B cell (primary cell): ENCODE results near the gene MAPK1. TPM values are rescaled to one million over a fixed set of nuclear protein-coding genes. Genes with fewer than 3 reads are reported as not detected.

ENCODE experiments used
- ATAC-seq: fragments of 200-7000 bp; cut with Tn5 transposase; one replicate; pipeline ENCODE4 v1.10.0; 2021; ENCODE audit warnings: low read depth, mild to moderate bottlenecking, moderate number of reproducible peaks, moderate library complexity
- CTCF ChIA-PET: fragments of 350-600 bp; sonication (Branson Sonifier 250); formaldehyde crosslinking; loops from one replicate; lab custom pipeline; 2021; ENCODE audit warnings: antibody characterized with exemption, inconsistent platforms; lab: Charles Lee
- POLR2A ChIA-PET: fragments of 350-600 bp; sonication (Branson Sonifier 250); formaldehyde crosslinking; loops from one replicate; lab custom pipeline; 2021; ENCODE audit warnings: antibody characterized with exemption; lab: Charles Lee
- DNase-seq: peaks from one replicate; pipeline ENCODE4 v3.0.0; 2013
- H2AFZ ChIP-seq: 2 replicates; pipeline ENCODE4 v1.6.1; 2012; ENCODE audit warnings: mild to moderate bottlenecking, low read depth, low read length; ENCODE audit not compliant: insufficient read depth, poor library complexity, severe bottlenecking
- H3K27ac ChIP-seq, 2 donors: 1 replicate in 1 of 2; 2 replicates in 1 of 2; pipeline ENCODE4 v1.5.1; 2012 to 2013; ENCODE audit warnings: low read length in 2 of 2, mild to moderate bottlenecking in 2 of 2, moderate library complexity in 1 of 2
- H3K27me3 ChIP-seq, 4 experiments: fragments of 200-600 bp in 1 of 4; sonication (generic) in 1 of 4; replicated peaks in 1 of 4; 1 replicate in 2 of 4; 2 replicates in 2 of 4; pipeline versions ENCODE4 v1.6.1 to v1.7.0; 2013 to 2016; ENCODE audit warnings: low read length in 3 of 4, mild to moderate bottlenecking in 2 of 4, mixed read lengths in 1 of 4, moderate library complexity in 1 of 4; ENCODE audit not compliant: insufficient read depth in 4 of 4, control insufficient read depth in 3 of 4; ENCODE audit errors: control extremely low read depth in 1 of 4
- H3K36me3 ChIP-seq, 2 experiments: replicated peaks in 1 of 2; 1 replicate in 1 of 2; 2 replicates in 1 of 2; pipeline versions ENCODE4 v1.6.1 to v1.7.1; 2013; ENCODE audit warnings: low read length in 1 of 2; ENCODE audit not compliant: insufficient read depth in 2 of 2, control insufficient read depth in 1 of 2; ENCODE audit errors: control extremely low read depth in 1 of 2, extremely low read depth in 1 of 2
- H3K4me1 ChIP-seq, 2 donors: fragments of 200-600 bp in 1 of 2; sonication (generic) in 1 of 2; 1 replicate in 1 of 2; 2 replicates in 1 of 2; pipeline versions ENCODE4 v1.5.1 to v1.6.1; 2013 to 2017; ENCODE audit warnings: low read length in 2 of 2; ENCODE audit not compliant: control insufficient read depth in 2 of 2, insufficient read depth in 2 of 2
- H3K4me2 ChIP-seq: replicated peaks from 2 replicates; pipeline ENCODE3; 2012; ENCODE audit warnings: mild to moderate bottlenecking, low read depth, low read length; ENCODE audit not compliant: poor library complexity, severe bottlenecking
- H3K4me3 ChIP-seq, 5 experiments: fragments of 200-600 bp in 1 of 5; sonication (generic) in 1 of 5; 1 replicate in 3 of 5; 2 replicates in 2 of 5; pipeline versions ENCODE4 v1.5.1 to v1.7.0; 2011 to 2016; ENCODE audit warnings: low read length in 4 of 5, mild to moderate bottlenecking in 4 of 5, low read depth in 2 of 5, control low read depth in 1 of 5, moderate library complexity in 1 of 5; ENCODE audit not compliant: insufficient read depth in 1 of 5; ENCODE audit errors: control extremely low read depth in 1 of 5, extremely low read depth in 1 of 5
- H3K79me2 ChIP-seq: fragments of 200-600 bp; sonication (generic); one replicate; pipeline ENCODE4 v1.6.0; 2016; ENCODE audit warnings: low read length; ENCODE audit not compliant: control insufficient read depth, insufficient read depth
- H3K9ac ChIP-seq: fragments of 200-600 bp; sonication (generic); 2 replicates; pipeline ENCODE4 v1.6.1; 2017; ENCODE audit warnings: mild to moderate bottlenecking, low read length, moderate library complexity
- H3K9me3 ChIP-seq, 3 donors: one replicate each; pipeline versions ENCODE4 v1.6.1 to v1.7.1; 2013; ENCODE audit warnings: low read length in 2 of 3; ENCODE audit not compliant: control insufficient read depth in 2 of 3, insufficient read depth in 1 of 3; ENCODE audit errors: control extremely low read depth in 1 of 3
- H4K20me1 ChIP-seq: 2 replicates; pipeline ENCODE4 v1.6.0; 2012; ENCODE audit warnings: mild to moderate bottlenecking, low read length; ENCODE audit not compliant: insufficient read depth, control insufficient read depth, poor library complexity, severe bottlenecking
- H3K27ac Mint-ChIP-seq: one replicate; pipeline ENCODE4 v1.8.0; 2021; ENCODE audit warnings: mixed read lengths
- H3K27me3 Mint-ChIP-seq: one replicate; pipeline ENCODE4 v1.8.0; 2021; ENCODE audit warnings: mixed read lengths
- H3K4me1 Mint-ChIP-seq: one replicate; pipeline ENCODE4 v1.8.0; 2021; ENCODE audit warnings: mixed read lengths
- H3K4me3 Mint-ChIP-seq: one replicate; pipeline ENCODE4 v1.8.0; 2021; ENCODE audit warnings: mixed read lengths
- H3K9me3 Mint-ChIP-seq: one replicate; pipeline ENCODE4 v1.8.0; 2022; ENCODE audit warnings: mixed read lengths; ENCODE audit not compliant: insufficient read depth
- CTCF ChIP-seq: fragments of 200-600 bp; IDR thresholded peaks from one replicate; pipeline ENCODE4 v1.8.0; 2022; ENCODE audit warnings: antibody characterized with exemption, mild to moderate bottlenecking
- EZH2 ChIP-seq: IDR thresholded peaks from 2 replicates; pipeline ENCODE4 v1.6.1; 2012; ENCODE audit warnings: borderline replicate concordance, low read depth, mild to moderate bottlenecking, moderate library complexity, low read length; ENCODE audit not compliant: insufficient read depth, poor library complexity, severe bottlenecking
- WGBS: methylation state at CpG from one replicate; pipeline ENCODE4 v1.1.5; 2013; ENCODE audit warnings: missing lambda C conversion rate; ENCODE audit not compliant: insufficient coverage; 5-methylcytosine and 5-hydroxymethylcytosine counted together
- intact Hi-C: fragments of 100-400 bp; cut with micrococcal nuclease; formaldehyde crosslinking; loops from one replicate; pipeline ENCODE4 v1.10.0; 2022
- polyA plus RNA-seq: library from polyadenylated mRNA; depleted of rRNA; stranded (reverse); fragments of >200 nt; gene quantifications from 2 replicates; pipeline ENCODE4 v1.2.3, GENCODE V29; 2012
- total RNA-seq, 2 donors: library from RNA; stranded (reverse); fragments of 120-200 nt in 1 of 2; gene quantifications; 1 replicate in 1 of 2; 2 replicates in 1 of 2; pipeline versions ENCODE4 v1.2.3 to v1.2.4, GENCODE V29; 2013 to 2022

MAPK1 gene
- total and polyA plus RNA-seq, 2 donors (not counting 1 experiment from before 2014, with no cell fraction given) = 24.0 to 155 TPM

DNA sequence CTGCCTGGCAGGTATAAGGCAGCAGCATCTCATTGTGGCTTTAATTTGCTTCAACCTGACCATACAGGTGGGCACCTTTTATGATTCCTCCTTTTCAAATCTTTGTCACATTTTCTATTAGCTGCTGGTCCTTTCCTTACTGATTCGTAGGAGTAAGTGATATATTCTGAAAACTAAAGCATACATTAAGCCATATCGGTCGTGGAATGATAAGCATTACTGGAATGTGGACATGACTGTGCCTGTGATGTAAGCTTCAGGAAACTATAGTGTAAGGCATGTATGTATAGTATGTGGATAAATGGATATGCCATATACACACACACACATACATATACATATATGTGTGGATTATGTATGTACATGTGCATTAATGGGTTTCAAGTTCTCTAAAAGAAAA is 152.7 kb downstream of the MAPK1 start:
- CTCF ChIA-PET = interaction anchor here (0.6 to 1.5 kb wide), 5 partner anchors 221 to 1285 kb away, joined by 3 to 9 read pairs (median 3); partner anchors contain the start of gene PPM1F

More for the DNA sequence above, 152.7 kb downstream of the MAPK1 start:
- no peak for TF ChIP-seq CTCF
- no peak for TF ChIP-seq EZH2
- H3K27ac Mint-ChIP-seq = no peak overlapping the region
- H3K4me3 Mint-ChIP-seq = no peak overlapping the region
- H3K27me3 Mint-ChIP-seq = no peaks in the 10 kb centered on the region
- no peak overlapping the region for H3K9ac ChIP-seq
- peaks cover 0 to 8% of the 10 kb centered on the region in 2 experiments for H3K36me3 ChIP-seq
- intact Hi-C loops = no loop called here
- no peak overlapping the region for H3K4me3 ChIP-seq
- ATAC-seq (no peak), DNase-seq (no peak)
- no peak overlapping the region for H3K4me2 ChIP-seq
- H3K9me3 Mint-ChIP-seq = no peaks in the 10 kb centered on the region
- peaks cover 20% of the 10 kb centered on the region for H3K4me1 Mint-ChIP-seq
- no CpG with 5 or more reads among the region's 3 CpGs for WGBS
- peaks cover 10 to 18% of the 10 kb centered on the region in 2 donors for H3K4me1 ChIP-seq
- POLR2A ChIA-PET = no interaction called here
- H3K79me2 ChIP-seq = peaks cover 30% of the 10 kb centered on the region
- H3K27me3 ChIP-seq = no peaks in the 10 kb centered on the region
- no peaks in the 10 kb centered on the region for H3K9me3 ChIP-seq
- peaks cover 9% of the 10 kb centered on the region for H4K20me1 ChIP-seq
- no peak overlapping the region for H2AFZ ChIP-seq
- H3K27ac ChIP-seq = no peak overlapping the region
